T-helper 1 cell treated with Interleukin-12 subunit alpha and Interleukin-12 subunit beta and Interleukin-4 antibody, amounts not matched to agents 30 μg/mL and 1 μg/mL, for 36 hours (primary cell): ENCODE results near the gene DENND10.
A peak's percentile ranks its signal among the peaks of the same experiment; 100 is the strongest.
"Not testable (repeated sequence)": the region's sequence is repeated elsewhere in the genome, so short reads cannot be mapped to it uniquely, and the experiment has no call there.

Experiments used
- H3K27ac Mint-ChIP-seq: one replicate; pipeline ENCODE4 v1.8.0; 2021; ENCODE audit warnings: mild to moderate bottlenecking, mixed read lengths
- H3K27me3 Mint-ChIP-seq: one replicate; pipeline ENCODE4 v1.8.0; 2021; ENCODE audit warnings: low read depth, mixed read lengths
- H3K36me3 Mint-ChIP-seq: one replicate; pipeline ENCODE4 v1.8.0; 2021; ENCODE audit warnings: low read depth, mixed read lengths
- H3K4me1 Mint-ChIP-seq: one replicate; pipeline ENCODE4 v1.8.0; 2021; ENCODE audit warnings: low read depth, mixed read lengths
- H3K4me3 Mint-ChIP-seq: one replicate; pipeline ENCODE4 v1.8.0; 2021; ENCODE audit warnings: mild to moderate bottlenecking, moderate library complexity, mixed read lengths
- H3K9me3 Mint-ChIP-seq: one replicate; pipeline ENCODE4 v1.8.0; 2021; ENCODE audit warnings: mixed read lengths

The DENND10 gene

GRCh38 chr10:119084896-119085295, 19.0 kb upstream of the DENND10 start:
- no peak overlapping the region for H3K4me3 Mint-ChIP-seq
- H3K9me3 Mint-ChIP-seq, result no peaks in the 10 kb centered on the region
- H3K27me3 Mint-ChIP-seq, result no peaks in the 10 kb centered on the region
- H3K4me1 Mint-ChIP-seq, result peaks cover 30% of the 10 kb centered on the region
- H3K36me3 Mint-ChIP-seq, result peaks cover 12% of the 10 kb centered on the region
- no peak overlapping the region for H3K27ac Mint-ChIP-seq

GRCh38 chr10:119087271-119087882, 16.5 kb upstream of the DENND10 start:
- Mint-ChIP-seq H3K27me3 (no peaks in the 10 kb centered on the region), H3K4me3 (no peak overlapping the region), H3K36me3 (peaks cover 7% of the 10 kb centered on the region), H3K27ac (no peak overlapping the region), H3K9me3 (no peaks in the 10 kb centered on the region), H3K4me1 (peaks cover 40% of the 10 kb centered on the region)

GRCh38 chr10:119090026-119090795, 13.7 kb upstream of the DENND10 start:
- peak overlapping the region; percentile 90 for H3K27ac Mint-ChIP-seq
- no peaks in the 10 kb centered on the region for H3K9me3 Mint-ChIP-seq
- H3K36me3 Mint-ChIP-seq, result peaks cover 7% of the 10 kb centered on the region
- no peaks in the 10 kb centered on the region for H3K27me3 Mint-ChIP-seq
- no peak overlapping the region for H3K4me3 Mint-ChIP-seq
- H3K4me1 Mint-ChIP-seq, result peaks cover 34% of the 10 kb centered on the region

- Mint-ChIP-seq H3K9me3 (no peaks in the 10 kb centered on the region), H3K36me3 (peaks cover 7% of the 10 kb centered on the region), H3K27me3 (no peaks in the 10 kb centered on the region), H3K4me3 (peak overlapping the region; percentile 11), H3K4me1 (peaks cover 38% of the 10 kb centered on the region), H3K27ac (peak overlapping the region; percentile 90)
Observed at GRCh38 chr10:119090968-119091367, 12.9 kb upstream of the DENND10 start.

GRCh38 chr10:119095640-119096039, 8.3 kb upstream of the DENND10 start:
- Mint-ChIP-seq H3K4me3 (peak overlapping the region; percentile 46), H3K9me3 (no peaks in the 10 kb centered on the region)

GRCh38 chr10:119096641-119097415, 7.1 kb upstream of the DENND10 start:
- H3K4me3 Mint-ChIP-seq, H3K9me3 Mint-ChIP-seq, H3K36me3 Mint-ChIP-seq, H3K27me3 Mint-ChIP-seq, H3K27ac Mint-ChIP-seq: not testable (repeated sequence)
- H3K4me1 Mint-ChIP-seq, result peaks cover 30% of the 10 kb centered on the region

More at GRCh38 chr10:119095640-119096039, 8.3 kb upstream of the DENND10 start:
- H3K36me3 Mint-ChIP-seq, result peaks cover 3% of the 10 kb centered on the region
- no peak overlapping the region for H3K27ac Mint-ChIP-seq
- H3K27me3 Mint-ChIP-seq, result no peaks in the 10 kb centered on the region
- H3K4me1 Mint-ChIP-seq, result peaks cover 29% of the 10 kb centered on the region

- no peak overlapping the region for H3K27ac Mint-ChIP-seq
Observed at GRCh38 chr10:119098576-119098975, 5.3 kb upstream of the DENND10 start.

GRCh38 chr10:119100434-119101238, 3.3 kb upstream of the DENND10 start:
- Mint-ChIP-seq H3K4me3 (no peak overlapping the region), H3K9me3 (no peaks in the 10 kb centered on the region), H3K27ac (peak overlapping the region; percentile 45), H3K4me1 (peaks cover 35% of the 10 kb centered on the region), H3K27me3 (peaks cover 3% of the 10 kb centered on the region), H3K36me3 (no peaks in the 10 kb centered on the region)

More at GRCh38 chr10:119098576-119098975, 5.3 kb upstream of the DENND10 start:
- Mint-ChIP-seq H3K36me3 (no peaks in the 10 kb centered on the region), H3K4me3 (no peak overlapping the region), H3K9me3 (no peaks in the 10 kb centered on the region), H3K27me3 (peaks cover 3% of the 10 kb centered on the region), H3K4me1 (peaks cover 34% of the 10 kb centered on the region)

GRCh38 chr10:119101366-119102098, 2.4 kb upstream of the DENND10 start:
- no peaks in the 10 kb centered on the region for H3K9me3 Mint-ChIP-seq
- no peak overlapping the region for H3K4me3 Mint-ChIP-seq
- H3K36me3 Mint-ChIP-seq, result no peaks in the 10 kb centered on the region
- peaks cover 32% of the 10 kb centered on the region for H3K4me1 Mint-ChIP-seq
- H3K27ac Mint-ChIP-seq, result no peak overlapping the region
- peaks cover 3% of the 10 kb centered on the region for H3K27me3 Mint-ChIP-seq

- Mint-ChIP-seq H3K4me1 (peaks cover 37% of the 10 kb centered on the region), H3K4me3 (peak overlapping the region; percentile 83), H3K27ac (peak overlapping the region; percentile 76), H3K9me3 (no peaks in the 10 kb centered on the region), H3K36me3 (peaks cover 5% of the 10 kb centered on the region), H3K27me3 (peaks cover 3% of the 10 kb centered on the region)
Observed at GRCh38 chr10:119103241-119103902, 541 bp upstream of the DENND10 start.

GRCh38 chr10:119104654-119105015, 722 bp downstream of the DENND10 start:
- Mint-ChIP-seq H3K4me1 (peaks cover 37% of the 10 kb centered on the region), H3K4me3 (peak overlapping the region; percentile 82), H3K9me3 (no peaks in the 10 kb centered on the region), H3K27me3 (peaks cover 3% of the 10 kb centered on the region), H3K27ac (no peak overlapping the region), H3K36me3 (peaks cover 10% of the 10 kb centered on the region)

GRCh38 chr10:119105155-119105554, 1.2 kb downstream of the DENND10 start:
- Mint-ChIP-seq H3K27me3 (peaks cover 3% of the 10 kb centered on the region), H3K4me1 (peaks cover 36% of the 10 kb centered on the region), H3K9me3 (no peaks in the 10 kb centered on the region), H3K36me3 (peaks cover 12% of the 10 kb centered on the region), H3K27ac (no peak overlapping the region), H3K4me3 (peak overlapping the region; percentile 82)

- Mint-ChIP-seq H3K36me3 (peaks cover 12% of the 10 kb centered on the region), H3K4me1 (peaks cover 30% of the 10 kb centered on the region)
- not testable (repeated sequence) for H3K27ac Mint-ChIP-seq, H3K27me3 Mint-ChIP-seq, H3K9me3 Mint-ChIP-seq, H3K4me3 Mint-ChIP-seq
Observed at GRCh38 chr10:119105899-119106298, 2.0 kb downstream of the DENND10 start.
